Stimulated activated CD4-positive, alpha-beta T cell treated with anti-CD3 and anti-CD28 coated beads, Interleukin-4, amount 100 ng/mL, for 48 hours (primary cell): Measurements from ENCODE around the gene ESR2.
"Not testable (repeated sequence)": the region's sequence is repeated elsewhere in the genome, so short reads cannot be mapped to it uniquely, and the experiment has no call there.

Source experiments
- DNase-seq, 2 donors: peaks; one replicate each; pipeline ENCODE4 v3.0.0-alpha.2; 2020; ENCODE audit warnings: low read depth in 2 of 2

Gene ESR2

DNA sequence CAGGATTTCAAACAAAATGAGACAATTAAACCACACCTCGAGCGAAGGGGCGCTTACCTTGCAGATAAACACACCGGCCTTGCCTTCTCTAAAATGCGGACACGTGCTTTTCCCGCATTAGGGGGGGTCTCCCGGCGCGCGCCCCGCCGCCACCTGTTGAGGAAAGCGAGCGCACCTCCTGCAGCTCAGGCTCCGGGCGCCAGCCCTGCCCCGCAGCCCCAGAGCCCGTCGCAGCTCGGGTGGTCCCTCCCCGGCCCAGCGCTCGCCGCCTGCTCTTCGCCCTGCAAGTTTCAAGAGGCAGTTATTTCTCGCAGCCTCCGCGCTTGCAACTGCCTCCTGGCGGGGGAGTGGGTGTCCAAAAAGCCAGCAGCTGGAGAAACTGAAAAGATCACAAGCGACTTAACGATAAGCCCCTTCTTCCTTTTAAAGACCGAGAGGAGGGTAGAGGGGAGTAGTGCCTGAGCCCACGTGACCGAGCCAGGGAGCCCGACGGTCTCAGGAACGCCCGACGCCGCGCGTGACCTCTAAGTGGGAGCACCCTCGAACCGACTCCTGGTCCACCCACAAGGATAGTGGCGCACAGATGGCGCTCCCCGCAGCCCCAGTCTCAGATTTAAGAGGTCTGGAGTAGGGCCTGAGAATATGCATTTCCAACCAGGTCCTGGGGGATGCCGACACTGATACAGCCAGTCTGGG lies at the start of gene ESR2:
Gene ESR2, minus strand, starts transcription at position 396 of the 696 bp plus-strand sequence. CDS start 11,386 bp downstream, outside the sequence.
- peak in 1 of 2 donors; percentile 12 for DNase-seq

DNA sequence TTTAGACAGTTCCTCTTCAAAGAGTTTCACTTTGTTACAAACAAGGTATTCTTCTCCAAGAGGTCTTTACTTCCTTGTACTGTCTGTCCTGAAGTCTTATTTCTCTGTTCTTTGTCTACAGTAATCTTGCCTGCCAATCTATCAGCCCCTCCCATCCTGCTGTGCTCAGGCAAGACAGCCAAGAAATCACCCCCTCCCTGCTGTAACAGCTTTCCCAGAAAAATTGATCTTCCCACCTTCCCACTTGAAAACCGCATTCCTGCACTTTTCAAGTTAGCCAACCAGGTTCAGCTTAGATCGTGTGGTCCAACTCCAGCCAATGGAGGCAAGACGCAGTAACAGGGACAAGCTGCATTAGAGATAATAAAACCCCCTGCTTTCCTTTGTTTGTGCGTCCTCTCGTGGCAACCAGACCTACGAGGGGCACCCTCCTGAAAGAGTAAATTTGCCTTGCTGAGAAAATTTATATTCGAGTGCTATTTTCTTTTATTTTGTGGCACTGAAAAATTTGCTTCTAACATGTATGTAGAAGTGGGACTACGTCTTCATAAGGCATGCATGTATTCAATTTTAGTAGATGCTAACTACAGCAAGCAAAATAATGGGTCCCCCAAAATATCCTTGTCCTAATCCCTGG lies 46.5 kb upstream of the ESR2 start:
- DNase-seq, result no peak

DNA sequence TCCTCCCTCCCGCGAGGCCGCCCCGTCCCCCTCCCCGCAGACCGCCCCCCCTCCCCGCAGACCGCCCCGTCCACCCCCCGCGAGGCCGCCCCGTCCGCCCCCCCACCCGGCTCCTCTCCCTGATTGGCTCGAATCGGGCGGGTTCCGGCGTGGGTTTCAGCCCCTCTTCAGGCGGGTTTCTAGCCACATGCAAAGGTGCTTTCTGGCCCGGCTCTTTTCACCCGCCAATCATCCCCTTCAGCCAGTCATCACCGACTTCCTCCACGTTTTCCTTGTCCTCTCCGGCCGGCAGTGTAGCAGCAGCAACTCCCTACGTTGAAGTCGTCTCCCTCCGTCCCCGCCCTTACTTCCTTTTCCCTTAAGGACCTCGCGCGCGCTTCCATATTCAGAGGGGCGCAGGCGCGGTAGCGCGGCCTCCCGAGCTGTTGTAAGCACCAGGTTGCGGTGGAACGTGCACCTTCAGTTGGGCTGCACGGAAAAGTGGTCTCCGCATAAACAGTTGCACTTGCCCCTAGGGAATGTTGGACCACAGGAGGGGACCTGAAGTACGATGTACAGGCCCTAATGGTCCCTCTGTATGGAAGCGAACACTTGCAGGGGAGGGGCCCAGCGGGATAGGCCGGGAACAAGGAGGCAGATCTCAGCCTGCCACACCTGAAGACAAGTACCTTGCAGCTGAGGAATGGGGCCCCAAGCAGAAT lies 44.6 kb upstream of the ESR2 start:
- peak; percentile 74 to 91 for DNase-seq

DNA sequence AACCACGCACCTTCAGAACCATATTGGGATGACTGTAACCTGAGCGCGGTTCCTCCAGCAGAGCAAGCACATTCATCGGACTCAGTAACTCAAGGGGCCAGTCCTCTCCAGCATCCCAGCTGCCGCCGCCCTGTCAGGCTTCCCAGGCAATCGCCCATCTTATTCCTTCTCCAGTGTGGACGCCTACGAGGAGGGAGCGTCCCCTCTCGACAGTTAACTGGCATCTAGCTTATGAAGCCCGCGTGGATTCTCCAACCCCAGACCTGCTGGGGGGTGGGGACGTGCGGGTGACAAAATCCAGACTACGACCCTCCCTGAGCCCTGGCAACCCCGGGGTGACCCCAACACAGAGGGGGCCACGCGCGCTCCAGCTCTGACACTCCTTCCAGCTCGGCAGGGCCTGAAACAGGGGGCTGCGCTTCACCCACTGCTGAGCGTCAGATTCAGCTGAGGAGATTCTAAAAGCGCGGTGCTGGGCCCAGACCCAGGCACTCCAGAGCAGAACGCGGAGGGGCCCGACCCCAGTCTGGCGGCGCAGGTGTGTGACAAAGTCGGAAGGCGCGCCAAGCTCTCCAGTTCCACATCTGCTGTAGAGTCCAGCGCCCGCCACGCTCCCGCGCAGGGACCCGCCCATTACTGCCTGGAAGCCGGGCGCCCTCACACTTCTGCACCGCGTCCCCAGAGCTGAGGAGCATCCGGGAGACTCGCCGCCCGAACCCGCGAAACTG lies 43.9 kb upstream of the ESR2 start:
- peak; percentile 6 to 10 for DNase-seq

DNA sequence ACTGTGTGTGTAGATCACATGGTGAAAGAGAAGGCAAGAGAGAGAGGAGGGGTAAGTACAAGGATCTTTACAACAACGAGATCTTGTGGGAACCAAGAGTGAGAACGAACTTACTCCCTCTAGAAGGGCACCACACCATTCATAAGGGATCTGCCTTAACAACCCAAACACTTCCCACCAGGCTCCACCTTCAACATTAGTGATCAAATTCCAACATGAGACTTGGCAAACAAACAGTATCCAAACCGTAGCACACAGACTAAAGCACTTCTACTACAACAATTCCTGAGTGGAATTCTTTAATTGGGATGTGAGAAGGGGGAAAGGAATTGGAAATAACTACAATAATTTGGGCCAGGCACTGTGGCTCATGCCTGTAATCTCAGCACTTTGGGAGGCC lies 35.0 kb upstream of the ESR2 start:
- DNase-seq, result no peak

DNA sequence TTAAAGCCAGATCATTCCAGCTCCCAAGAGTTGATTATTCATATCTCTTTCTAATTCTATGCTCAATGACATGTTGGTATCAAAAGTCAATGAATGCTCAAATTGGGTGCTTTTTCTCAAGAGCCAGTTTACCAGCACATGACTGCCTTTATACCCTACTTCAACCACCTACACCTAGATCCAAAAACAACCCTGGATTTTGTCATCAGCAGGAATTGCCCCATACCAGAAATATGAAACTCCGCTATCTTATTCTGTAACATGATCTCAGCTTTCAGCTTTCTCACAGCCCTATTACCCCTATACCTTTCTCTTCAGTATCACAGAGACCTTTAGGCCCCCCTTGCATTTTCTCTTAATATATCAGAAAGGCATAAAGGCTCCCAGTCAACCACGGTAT lies 32.3 kb upstream of the ESR2 start:
- DNase-seq, result no peak

DNA sequence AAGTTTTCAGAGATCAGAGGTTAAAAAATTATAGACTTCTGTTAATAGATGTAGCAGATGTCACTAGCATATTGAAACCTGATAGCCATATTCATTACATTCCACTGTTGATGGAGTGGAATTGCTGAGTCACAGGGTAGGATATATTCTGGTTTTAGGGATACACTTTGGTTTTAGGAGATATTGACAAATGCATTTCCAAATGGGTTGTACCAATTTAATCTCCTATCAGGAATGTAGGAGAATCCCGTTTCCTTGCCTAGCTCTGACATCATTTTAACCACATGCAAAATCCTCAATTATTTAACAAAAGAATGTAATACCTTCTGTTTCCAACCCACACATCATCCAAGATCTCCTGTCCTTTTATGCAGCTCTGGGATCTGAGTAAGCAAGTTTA lies 30.7 kb upstream of the ESR2 start:
- DNase-seq, result no peak

DNA sequence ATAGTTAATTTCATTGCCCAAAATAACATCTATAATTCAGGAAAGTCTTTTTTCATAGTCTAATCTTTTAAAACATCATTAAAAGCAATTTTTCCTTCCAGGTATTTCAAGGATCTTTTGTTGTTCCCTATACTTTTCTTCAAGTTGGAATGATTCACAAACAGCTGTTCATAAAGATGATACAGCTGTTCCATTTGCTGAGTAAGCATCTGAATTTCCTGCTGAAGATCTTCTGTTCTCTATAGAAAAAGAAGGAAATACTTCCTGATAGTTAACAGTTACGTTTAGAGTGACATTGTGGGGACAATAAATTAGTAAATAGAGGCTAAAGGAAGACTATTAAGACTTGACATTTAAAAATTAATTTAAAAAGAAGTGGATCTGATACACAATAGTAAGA lies 30.3 kb upstream of the ESR2 start:
- no peak for DNase-seq

DNA sequence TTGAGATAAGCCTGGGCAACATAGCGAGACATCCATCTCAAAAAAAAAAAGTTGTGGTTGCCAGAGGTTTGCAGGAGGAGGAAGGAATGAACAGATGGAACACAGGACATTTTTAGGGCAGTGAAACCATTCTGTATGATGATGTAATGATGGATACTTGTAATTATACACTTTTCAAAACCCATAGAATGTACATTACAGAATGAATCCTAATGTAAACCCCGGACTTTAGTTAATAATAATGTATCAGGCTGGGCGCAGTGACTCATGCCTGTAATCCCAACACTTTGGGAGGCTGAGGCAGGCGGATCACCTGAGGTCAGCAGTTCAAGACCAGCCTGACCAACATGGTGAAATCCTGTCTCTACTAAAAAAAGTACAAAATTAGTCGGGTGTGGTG lies 26.2 kb upstream of the ESR2 start:
- not testable (repeated sequence) for DNase-seq

DNA sequence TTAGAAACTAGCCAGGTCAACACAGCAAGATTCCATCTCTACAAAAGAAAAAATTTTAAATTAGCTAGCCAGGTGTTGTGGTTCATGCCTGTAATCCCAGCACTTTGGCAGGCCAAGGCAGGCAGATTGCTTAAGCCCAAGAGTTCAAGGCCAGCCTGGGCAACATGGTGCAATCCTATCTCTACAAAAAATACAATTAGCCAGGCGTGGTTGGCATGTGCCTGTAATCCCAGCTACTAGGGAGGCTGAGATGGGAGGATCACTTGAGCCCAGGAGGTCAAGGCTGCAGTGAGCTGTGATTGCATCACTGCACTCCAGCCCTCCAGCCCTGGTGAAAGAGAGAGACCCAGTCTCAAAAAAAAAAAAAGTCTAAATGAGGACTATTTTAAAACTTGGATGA lies 24.5 kb upstream of the ESR2 start:
- DNase-seq, result not testable (repeated sequence)

DNA sequence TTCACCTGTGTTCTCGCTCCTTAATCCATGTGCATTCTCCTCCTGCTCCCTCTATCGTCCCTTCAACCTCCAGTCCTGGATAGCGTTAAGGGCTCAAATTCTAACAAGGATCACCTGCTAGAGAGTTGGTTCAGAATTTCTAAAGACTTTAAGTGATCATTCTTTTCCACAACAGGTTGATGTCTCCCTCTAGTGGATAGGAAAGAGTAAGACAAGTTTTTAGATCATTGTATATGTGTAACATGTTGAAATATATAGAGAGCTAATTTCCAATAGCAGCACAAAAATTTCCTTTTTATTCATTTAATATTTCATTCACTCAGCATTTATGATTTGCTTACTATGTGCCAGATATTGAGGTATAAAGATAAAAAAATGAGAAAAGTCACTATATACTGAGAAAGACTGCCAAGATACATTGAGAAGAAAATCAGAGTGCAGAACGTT lies 9.3 kb upstream of the ESR2 start:
- DNase-seq, result no peak

DNA sequence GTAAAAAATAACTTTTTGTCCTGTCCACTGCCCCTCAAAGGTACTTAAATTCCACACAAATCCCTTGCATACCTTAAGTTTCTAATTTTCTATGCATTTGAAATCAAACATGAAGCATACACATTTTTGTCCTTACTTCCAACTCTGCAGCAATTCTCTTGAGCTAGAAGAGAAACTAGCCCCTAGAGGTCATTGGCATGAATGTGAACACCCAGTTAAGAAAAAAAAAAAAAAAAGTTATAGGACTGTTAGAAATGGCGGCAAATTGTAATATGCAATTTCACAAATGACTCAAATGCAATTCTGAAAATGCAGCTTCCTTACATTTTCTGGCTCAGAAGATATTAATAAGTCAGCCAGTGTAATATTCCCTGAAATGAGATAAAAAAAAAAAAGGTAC lies 4.6 kb upstream of the ESR2 start:
- DNase-seq, result no peak

DNA sequence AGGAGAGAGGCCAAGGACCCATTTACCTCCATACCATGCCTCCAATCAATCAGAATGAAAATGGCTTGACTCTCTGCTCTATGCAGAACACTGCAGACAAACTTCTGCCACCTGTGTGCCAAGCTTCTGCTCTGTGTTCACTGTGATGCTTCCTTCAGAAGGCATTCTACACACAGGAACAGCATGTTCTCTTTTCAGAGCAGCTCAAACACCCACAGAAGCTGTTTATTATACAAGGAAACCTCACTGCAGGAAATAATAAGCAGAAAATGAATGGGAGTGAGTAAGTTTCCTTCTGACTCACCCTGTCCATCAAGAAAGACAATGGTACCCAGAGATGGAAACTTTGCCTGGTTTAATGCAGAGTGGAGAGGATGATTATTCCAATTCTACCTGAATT lies 2.4 kb upstream of the ESR2 start:
- no peak for DNase-seq

DNA sequence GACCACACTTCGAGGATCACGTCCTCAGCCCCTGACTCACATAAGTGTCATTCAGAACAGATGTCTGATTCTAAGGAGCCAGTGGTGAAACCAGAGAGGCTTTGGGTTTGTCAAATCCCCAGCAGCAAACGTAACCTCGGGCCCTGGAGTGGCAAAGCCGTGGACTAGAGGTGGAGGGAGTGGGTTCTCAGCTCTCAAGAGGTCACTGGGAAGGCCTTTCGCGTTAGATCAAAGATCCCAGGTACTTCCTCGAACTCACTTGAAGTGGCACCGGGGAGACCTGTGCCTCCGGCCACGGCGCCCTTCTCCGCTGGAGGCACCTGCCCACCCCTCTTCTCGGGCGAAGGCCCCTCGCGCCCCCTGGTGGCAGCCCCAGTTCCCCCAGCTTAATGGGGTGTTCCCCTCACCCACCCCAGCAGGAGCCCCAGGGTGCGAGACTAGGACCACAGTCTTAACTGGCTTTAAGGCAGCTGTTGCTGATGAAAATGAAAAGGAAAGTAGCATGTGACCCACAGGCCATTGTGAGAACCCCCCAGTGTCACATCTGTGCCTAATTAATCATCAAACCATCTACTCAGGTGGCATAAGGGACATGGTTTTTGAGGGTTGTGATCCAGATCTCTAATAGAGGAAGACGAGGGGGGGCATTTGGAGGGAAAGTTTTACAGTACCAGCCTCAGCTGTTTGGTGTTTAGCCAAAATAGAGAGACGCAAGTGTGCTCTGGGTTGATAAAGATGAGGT lies 672 bp upstream of the ESR2 start:
- peak; percentile 83 to 95 for DNase-seq

DNA sequence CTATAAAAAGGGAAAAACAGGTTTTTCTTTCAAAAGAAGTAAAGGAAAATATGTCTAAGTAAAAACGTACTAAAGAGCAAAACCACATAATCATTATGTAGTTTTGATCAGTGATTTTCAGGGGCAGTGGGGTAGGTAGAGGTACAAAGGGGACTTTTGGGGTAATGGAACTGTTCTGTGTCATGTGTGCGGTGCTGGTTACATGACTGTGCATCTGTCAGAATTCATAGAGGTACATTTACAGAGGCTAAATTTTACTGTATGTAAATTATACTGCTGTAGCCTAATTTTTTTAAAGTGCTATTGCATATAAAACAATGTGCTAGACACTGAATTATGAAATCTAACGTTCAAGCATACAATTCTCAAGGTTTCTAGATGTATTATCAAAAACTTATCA lies 2.0 kb downstream of the ESR2 start:
- DNase-seq, result no peak

DNA sequence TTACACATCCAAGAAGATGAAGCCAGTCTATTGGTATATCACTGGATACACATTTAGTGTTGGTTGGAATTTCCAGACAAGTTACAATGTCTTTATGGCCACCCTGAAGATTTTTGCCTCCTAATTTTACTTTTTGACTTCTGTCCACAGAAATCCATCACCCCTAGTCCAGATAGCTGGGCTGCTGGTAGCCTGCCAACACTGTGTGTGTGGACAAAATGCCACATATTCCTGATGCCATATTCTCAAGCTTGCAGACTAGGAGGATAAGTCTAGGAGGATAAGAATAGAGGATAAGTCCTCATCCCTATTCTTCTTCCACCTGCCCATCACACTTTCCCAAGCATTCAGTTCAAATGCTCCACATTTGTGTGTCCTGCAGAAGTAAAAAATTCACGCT lies 4.6 kb downstream of the ESR2 start:
- DNase-seq, result no peak

DNA sequence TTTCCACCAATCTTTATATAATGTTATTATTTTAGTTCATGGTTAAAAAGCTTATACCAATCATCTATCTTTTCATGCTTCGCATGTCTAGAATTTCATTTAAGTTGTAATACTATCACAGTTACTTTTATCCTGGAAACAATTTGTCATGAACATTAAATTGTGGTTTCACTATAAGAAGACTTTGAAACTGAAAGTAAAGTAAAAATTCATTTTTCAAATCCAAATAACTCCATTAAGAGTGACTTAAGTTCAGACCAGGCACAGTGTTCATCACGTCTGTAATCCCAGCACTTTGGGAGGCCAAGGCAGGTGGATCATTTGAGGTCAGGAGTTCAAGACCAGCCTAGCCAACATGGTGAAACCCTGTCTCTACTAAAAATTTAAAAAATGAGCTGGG lies 12.4 kb downstream of the ESR2 start:
- DNase-seq, result no peak

DNA sequence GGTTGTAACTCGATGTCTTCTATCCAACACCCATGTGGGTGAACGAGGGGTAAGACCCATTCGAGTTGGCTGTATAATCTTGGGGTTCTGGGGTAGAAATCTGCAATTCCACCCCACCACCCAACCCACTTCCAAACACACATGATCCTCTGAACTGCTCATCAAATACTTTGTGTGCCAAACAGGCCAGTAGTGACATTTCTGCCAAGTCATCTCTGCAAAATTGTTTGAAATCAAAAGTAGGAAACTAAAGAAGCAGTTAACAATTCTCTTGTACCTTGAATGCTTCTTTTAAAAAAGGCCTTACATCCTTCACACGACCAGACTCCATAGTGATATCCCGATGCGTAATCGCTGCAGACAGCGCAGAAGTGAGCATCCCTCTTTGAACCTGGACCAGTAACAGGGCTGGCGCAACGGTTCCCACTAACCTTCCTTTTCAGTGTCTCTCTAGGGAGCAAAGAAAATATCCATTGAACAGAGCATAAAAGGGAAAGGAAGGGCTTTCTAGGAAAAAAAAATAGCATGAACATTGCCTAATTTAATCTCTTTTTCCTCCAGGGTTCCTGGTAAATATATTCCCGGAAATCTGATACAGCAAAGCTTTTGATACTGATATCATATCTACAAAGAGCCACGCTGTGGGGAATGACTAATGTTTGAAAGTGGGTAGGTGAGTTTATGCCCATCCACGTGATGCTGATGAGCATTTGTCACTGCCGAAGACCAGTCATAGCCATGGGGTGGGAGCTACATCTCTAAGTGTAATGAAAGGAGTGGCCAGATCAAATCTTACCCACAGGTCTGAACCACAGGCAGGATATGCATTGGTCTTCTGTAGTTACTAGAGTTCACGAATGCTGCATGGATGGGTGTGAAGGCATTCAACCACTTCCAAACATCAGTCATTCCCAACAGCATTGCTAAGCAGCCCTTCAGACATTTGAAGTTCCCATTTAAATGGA lies 14.2 kb downstream of the ESR2 start:
- peak in 1 of 2 donors; percentile 30 for DNase-seq

DNA sequence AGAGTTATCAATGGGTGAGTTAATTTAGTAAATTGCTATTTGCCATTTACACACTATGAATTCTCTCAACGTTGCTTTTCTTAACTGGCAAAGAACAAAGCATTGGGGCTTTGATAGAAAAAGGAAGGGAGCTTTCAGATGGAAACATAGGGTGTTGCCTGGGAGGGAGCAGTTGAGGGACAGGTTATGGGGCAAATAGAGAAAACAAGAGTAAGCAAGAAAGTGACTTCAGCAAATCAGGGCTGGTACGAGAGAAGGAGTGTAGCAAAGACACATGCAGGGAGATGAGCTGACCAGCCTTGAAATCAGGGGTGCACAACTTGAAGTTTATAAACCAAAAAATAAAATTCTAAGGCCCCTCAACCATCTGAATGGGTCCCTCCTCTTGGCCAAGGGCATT lies 15.7 kb downstream of the ESR2 start:
- no peak for DNase-seq

DNA sequence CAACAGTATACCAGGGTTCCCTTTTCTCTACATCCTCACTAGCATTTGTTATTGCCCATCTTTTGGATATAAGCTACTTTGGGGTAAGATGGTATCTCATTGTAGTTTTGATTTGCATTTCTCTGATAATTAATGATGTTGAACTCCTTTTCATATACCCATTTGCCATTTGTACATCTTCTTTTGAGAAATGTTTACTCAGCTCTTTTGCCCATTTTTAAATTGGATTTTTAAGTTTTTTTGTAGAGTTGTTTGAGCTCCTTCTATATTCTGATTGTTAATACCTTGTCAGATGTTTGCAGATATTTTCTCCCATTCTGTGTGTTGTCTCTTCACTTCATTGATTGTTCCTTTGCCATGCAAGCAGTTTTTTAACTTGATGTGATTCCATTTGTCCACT lies 22.2 kb downstream of the ESR2 start:
- no peak for DNase-seq
